Peyer's patch (tissue), 4 donors: ENCODE measurements around the gene CSNK2B. TPM values are rescaled to one million over a fixed set of nuclear protein-coding genes. Genes with fewer than 3 reads are reported as not detected.
A peak's percentile ranks its signal among the peaks of the same experiment; 100 is the strongest.

ENCODE experiments used
- DNase-seq, 3 donors: peaks; one replicate each; pipeline ENCODE4 v3.0.0-alpha.2; 2017 to 2019
- H3K27ac ChIP-seq, 4 donors: fragments of 200-600 bp; sonication (generic); one replicate each; pipeline ENCODE4 v1.5.1; 2016 to 2019
- H3K27me3 ChIP-seq, 2 donors: fragments of 200-600 bp; sonication (generic); one replicate each; pipeline ENCODE4 v1.5.1; 2019
- H3K36me3 ChIP-seq, 3 donors: fragments of 200-600 bp; sonication (generic); one replicate each; pipeline ENCODE4 v1.5.1; 2016 to 2019
- H3K4me1 ChIP-seq, 4 donors: fragments of 200-600 bp; sonication (generic); one replicate each; pipeline ENCODE4 v1.5.1; 2016 to 2019
- H3K4me3 ChIP-seq, 4 donors: fragments of 200-600 bp; sonication (generic); 1 replicate in 3 of 4; 2 replicates in 1 of 4; pipeline ENCODE4 v1.5.1; 2016 to 2019; ENCODE audit warnings: mild to moderate bottlenecking in 1 of 4
- H3K9me3 ChIP-seq, 4 donors: fragments of 200-600 bp; sonication (generic); one replicate each; pipeline ENCODE4 v1.5.1; 2016 to 2019; ENCODE audit warnings: mild to moderate bottlenecking in 1 of 4
- CTCF ChIP-seq, 6 experiments: fragments of 450-650 bp in 4 of 6; fragments of 200-600 bp in 2 of 6; sonication (generic) in 1 of 6; IDR thresholded peaks; one replicate each; pipeline ENCODE4 v1.5.1; 2017 to 2019; ENCODE audit warnings: antibody characterized with exemption in 6 of 6, mild to moderate bottlenecking in 3 of 6, moderate library complexity in 1 of 6
- POLR2A ChIP-seq, 2 donors: fragments of 450-650 bp; IDR thresholded peaks; one replicate each; pipeline ENCODE4 v1.5.1; 2017; ENCODE audit warnings: antibody characterized with exemption in 2 of 2, mild to moderate bottlenecking in 2 of 2, moderate library complexity in 2 of 2
- total RNA-seq, 4 donors: library from RNA; depleted of rRNA; stranded (reverse); fragments of >200 nt; gene quantifications; one replicate each; pipeline ENCODE4 v1.1.0, GENCODE V29; 2016

CSNK2B gene
- total RNA-seq, 4 donors from 2014 or later: 209 to 243 (median 227) TPM

DNA sequence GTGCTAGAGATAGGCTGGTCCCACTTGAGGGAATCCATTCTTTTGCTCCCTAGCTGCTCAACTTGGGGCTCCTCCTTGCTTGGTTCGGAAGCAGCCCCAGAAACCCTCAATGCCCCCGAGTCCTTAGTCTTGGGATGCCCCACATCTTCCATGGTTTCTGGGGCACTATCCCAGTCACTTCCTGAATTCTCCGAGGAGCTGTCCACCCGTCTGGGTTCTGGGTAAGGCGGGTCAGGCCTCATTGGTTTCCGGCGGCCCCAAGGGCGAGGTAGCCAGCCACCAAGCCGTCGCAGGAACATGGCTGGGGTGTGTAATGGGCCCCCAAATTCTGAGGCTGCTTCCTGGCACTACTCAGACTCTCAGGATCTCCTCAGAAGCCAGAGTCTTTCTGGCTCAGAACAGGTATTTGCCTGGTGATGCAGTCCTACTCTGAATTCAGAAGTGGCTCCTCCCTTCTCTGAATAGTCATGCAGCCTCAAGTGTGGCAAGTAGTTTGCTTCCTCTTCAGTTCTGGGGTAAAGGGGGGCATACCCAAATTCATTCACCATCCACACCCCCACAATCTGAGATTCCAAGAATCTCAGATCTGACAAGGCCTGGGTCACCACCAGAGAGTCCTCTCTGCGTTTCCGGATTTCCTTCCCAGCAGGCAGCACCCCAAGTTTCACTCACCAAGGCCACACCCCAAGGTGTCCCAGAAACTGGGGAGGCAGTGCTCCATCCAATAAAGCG lies 6.1 kb upstream of the CSNK2B start:
- Histone ChIP-seq H3K4me3 (peak overlapping the region; percentile 54 to 74 (median 66)), H3K9me3 (no peaks in the 10 kb centered on the region), H3K27me3 (no peaks in the 10 kb centered on the region), H3K4me1 (peaks cover 9 to 72% (median 19%) of the 10 kb centered on the region in 4 donors), H3K36me3 (peaks cover 0 to 25% (median 0%) of the 10 kb centered on the region in 3 donors), H3K27ac (peak overlapping the region; percentile 81 to 90 (median 84))
- no peak for TF ChIP-seq CTCF (IDR thresholded peaks at IDR 0.05)
- no peak for TF ChIP-seq POLR2A (IDR thresholded peaks at IDR 0.05)
- DNase-seq: peak in 2 of 3 donors; percentile 41 to 62

DNA sequence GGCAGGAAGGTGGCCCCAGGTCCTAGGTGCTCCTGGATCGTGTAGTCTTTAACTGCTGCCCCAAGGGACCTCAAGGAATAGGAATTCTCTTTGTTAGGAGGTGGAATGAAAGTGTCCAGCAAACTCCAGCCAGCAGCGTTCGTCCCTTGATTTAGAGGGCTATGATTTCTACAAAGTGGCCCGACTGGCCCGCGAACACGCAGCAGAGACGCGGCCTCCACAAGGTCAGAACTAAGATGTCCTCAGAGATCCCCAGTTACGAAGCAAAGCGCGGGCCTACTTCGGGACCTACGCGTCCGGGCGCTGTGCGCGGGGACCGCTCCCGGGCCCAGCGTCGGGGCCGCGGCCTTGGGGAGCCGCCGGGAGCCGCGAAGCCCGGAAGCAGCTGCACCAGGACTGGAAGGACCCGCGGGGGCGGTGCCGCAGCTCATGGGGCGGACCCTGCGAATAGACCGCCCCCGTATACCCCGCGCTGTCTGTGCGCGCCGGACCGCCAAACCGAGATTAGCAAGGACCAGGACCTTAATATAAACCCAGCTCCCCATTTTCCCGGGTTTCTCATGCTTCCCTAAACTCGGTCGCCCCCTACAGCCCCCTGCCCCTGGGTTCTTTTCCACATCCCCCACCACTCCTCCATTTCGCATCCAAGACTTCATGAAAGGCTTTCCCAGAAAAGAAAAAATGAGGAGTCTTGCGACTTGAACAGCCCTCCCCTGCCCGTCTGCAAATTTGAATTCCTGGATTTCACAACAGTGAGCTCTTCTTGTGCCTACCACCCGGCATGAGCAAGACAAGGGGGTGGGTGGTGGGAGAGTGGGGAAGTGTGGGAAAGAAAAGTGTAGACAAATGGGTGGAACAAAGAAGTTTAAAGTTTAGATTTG lies 5.3 kb upstream of the CSNK2B start, which contains the start of gene C6orf47:
TSS of gene C6orf47 (minus strand) at position 398 of the 881 bp plus-strand sequence. CDS start 831 bp downstream, outside the sequence.
- Histone ChIP-seq H3K4me3 (peak within 1 kb of the TSS; percentile 54 to 74 (median 66)), H3K27ac (peak within 1 kb of the TSS; percentile 81 to 90 (median 84)), H3K36me3 (peaks cover 0 to 25% (median 0%) of the 10 kb centered on the region in 3 donors), H3K9me3 (no peaks in the 10 kb centered on the region), H3K27me3 (no peaks in the 10 kb centered on the region), H3K4me1 (peaks cover 9 to 67% (median 19%) of the 10 kb centered on the region in 4 donors)
- DNase-seq: peak; percentile 89 to 94 (median 90)
- TF ChIP-seq CTCF (IDR thresholded peaks at IDR 0.05) (no peak), POLR2A (IDR thresholded peaks at IDR 0.05) (peak; percentile 87 to 92)

DNA sequence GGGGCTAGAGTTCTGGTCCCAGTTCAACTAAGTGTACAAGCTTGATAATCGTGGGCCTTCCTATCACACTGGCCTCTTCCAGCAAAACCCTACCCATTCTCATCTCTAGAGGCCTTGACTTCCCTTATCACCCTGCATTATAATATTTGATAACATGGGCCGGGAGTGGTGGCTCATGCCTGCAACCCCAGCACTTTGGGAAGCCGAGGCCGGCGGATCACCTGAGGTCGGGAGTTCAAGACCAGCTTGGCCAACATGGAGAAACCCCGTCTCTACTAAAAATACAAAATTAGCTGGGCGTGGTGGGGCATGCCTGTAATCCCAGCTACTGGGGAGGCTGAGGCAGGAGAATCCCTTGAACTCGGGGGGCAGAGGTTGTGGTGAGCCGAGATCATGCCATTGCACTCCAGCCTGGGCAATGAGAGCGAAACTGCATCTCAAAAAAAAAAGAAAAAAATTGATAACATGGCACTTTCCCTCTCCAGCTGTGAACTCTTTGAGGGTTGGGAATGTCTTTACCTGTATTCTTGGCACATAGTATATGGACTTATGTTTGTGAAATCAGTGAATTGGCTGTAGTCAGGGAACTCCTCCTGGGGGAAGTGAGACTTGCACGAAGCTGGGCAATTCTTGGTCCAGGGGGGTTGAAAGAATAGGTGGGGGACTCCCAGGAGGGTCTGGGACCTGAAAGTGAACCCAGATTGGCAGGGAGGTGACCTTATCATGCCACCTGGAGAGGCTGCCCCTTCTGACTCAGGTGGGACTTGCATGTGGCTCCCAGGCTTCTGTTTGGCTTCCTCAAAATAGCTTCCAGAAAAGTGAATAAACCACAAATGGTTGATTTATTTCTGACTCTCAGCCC lies 4.4 kb upstream of the CSNK2B start:
- TF ChIP-seq POLR2A (IDR thresholded peaks at IDR 0.05) (no peak), CTCF (IDR thresholded peaks at IDR 0.05) (no peak)
- DNase-seq: no peak
- peak overlapping the region in 3 of 4 donors; percentile 64 to 74 (median 67) for H3K4me3 ChIP-seq
- H3K36me3 ChIP-seq: peaks cover 0 to 24% (median 0%) of the 10 kb centered on the region in 3 donors
- peaks cover 9 to 63% (median 19%) of the 10 kb centered on the region in 4 donors for H3K4me1 ChIP-seq
- H3K9me3 ChIP-seq: no peaks in the 10 kb centered on the region
- no peaks in the 10 kb centered on the region for H3K27me3 ChIP-seq
- H3K27ac ChIP-seq: peak overlapping the region; percentile 81 to 90 (median 84)

DNA sequence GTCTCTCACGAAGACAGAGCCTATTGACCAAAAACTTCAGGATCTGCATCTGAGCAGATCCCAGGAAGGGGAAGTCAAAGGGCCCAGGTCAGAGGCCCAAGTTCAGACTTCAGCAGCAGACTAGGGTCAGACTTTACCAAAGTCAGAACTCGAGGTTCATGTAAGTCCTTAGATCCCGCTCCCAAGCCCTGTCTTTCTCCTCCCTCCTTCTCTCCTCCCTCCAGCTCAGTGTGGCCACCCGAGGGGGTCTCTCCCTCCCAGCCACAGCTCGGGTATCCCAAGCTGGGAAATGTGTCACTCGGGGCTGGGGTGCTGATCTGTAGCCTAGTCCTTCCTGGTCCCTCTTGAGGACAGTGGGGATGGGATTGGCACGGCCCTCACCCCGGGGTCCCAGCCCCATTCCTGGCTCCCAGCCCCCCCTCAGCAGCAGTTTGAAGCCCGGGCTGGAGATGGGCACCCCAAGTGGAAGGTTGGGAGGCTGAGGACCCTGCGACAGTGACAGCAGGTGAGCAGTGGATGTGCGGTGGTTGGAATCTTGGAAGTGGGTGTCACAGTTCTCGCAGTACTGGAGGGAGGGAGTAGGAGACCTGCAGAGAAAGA lies 3.7 kb upstream of the CSNK2B start:
- no peak overlapping the region for H3K4me3 ChIP-seq
- DNase-seq: no peak

More for the DNA sequence above, 3.7 kb upstream of the CSNK2B start:
- H3K4me1 ChIP-seq: peaks cover 9 to 68% (median 19%) of the 10 kb centered on the region in 4 donors
- H3K27me3 ChIP-seq: no peaks in the 10 kb centered on the region
- no peaks in the 10 kb centered on the region for H3K9me3 ChIP-seq
- H3K27ac ChIP-seq: no peak overlapping the region
- peaks cover 0 to 20% (median 0%) of the 10 kb centered on the region in 3 donors for H3K36me3 ChIP-seq
- TF ChIP-seq CTCF (IDR thresholded peaks at IDR 0.05) (no peak), POLR2A (IDR thresholded peaks at IDR 0.05) (no peak)
